NCI-H128 (cell line): ENCODE measurements around the gene FARP1.
"Not testable (repeated sequence)": the region's sequence is repeated elsewhere in the genome, so short reads cannot be mapped to it uniquely, and the experiment has no call there.

Source experiments
- DNase-seq: peaks from one replicate; lab custom pipeline; 2025; ENCODE audit not compliant: unreplicated experiment; lab: John Stamatoyannopoulos, UW

FARP1 gene

GRCh38 chr13:98224557-98224956, 81.7 kb downstream of the FARP1 start:
- no peak for DNase-seq

GRCh38 chr13:98225036-98225940, 82.4 kb downstream of the FARP1 start:
- no peak for DNase-seq

GRCh38 chr13:98226496-98226895, 83.6 kb downstream of the FARP1 start:
- no peak for DNase-seq

GRCh38 chr13:98228661-98229341, 85.9 kb downstream of the FARP1 start:
- DNase-seq: no peak

GRCh38 chr13:98230762-98231161, 87.9 kb downstream of the FARP1 start:
- not testable (repeated sequence) for DNase-seq

GRCh38 chr13:98232456-98232855, 89.6 kb downstream of the FARP1 start:
- DNase-seq: no peak

- no peak for DNase-seq
Observed at GRCh38 chr13:98233127-98233526, 90.2 kb downstream of the FARP1 start.

DNA sequence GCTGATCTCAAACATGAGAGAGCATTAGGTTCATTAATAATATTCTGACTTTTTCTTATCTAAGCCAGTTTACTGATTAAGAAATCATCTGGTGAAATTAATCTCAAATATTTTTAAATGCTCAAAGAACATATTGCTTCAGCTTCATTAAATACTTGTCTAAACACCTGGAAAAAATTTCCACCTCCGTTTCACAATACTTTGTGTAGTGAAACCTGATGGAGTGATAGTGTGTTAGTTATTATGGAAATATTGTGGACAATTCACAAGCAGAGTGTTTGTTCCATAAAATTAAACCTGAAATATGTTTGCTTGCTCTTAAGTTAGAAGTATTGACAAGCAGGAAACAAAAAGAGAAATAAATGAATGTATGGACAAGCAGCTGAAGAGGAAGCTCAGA, 91.5 kb downstream of the FARP1 start:
- DNase-seq: no peak

- no peak for DNase-seq
Observed at GRCh38 chr13:98236197-98236596, 93.3 kb downstream of the FARP1 start.

DNA sequence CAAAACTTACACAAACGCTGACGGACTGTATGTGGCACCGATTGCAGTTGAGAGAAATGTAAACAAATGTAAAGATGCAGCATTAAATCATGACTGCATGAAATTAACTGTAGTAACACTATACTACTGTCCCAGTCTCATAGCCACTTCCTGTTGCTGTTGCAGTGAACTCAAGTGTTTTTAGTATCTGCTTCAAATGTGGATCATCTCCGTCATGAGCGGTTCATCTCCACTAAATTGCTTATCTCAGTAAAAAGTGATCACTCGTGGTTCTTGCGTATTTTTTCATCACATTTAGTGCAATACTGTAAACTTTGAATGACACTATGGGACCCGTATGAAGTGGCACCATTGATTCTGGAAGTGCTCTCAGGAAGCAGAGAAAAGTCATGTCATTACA, 94.4 kb downstream of the FARP1 start:
- no peak for DNase-seq

DNA sequence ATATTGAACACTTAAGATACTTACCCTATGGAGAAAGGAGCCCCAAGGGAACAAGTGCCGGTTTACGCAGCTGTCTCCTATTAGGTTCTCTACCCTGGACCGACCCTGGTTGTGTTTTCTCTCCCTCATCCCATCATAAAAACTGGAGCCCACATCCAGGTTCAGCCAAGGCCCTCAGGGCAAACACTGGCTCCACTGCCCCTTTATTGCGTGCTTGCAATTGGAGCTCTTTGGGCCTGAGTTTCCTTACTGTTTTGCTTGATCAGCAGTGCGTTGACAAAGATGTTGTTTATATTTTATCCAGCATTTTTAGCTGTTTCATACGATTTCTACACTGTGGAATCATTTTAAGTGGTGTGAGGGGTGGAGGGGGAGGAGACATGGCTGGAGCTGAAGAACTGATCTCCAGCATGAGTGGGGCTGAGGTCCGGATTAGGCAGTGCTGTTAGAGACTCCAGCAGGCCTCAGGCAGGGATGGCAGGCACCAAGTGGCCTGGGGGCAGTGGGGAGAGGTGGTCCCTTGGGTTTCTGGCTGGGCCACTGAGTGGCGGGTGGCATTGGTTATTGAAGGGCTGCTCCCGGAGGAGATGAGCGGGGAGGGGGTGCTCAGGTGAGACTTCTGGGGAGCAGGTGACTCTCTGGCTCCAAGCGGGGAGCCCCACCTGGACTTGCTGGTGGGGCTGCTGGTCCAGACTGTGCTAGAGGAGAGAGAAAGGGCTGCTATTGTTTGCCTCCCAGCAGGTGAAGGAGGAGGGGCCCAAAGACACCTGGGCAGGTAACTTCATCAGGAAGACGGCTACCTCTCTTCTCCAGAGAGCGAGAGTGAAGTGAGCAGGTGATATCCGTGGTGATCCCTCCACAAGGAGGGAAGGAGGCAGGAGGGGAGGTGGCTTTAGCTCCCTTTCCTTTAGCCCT, 96.5 kb downstream of the FARP1 start:
- DNase-seq: no peak

- no peak for DNase-seq
Observed at GRCh38 chr13:98240135-98240534, 97.2 kb downstream of the FARP1 start.

GRCh38 chr13:98240974-98241373, 98.1 kb downstream of the FARP1 start:
- no peak for DNase-seq

DNA sequence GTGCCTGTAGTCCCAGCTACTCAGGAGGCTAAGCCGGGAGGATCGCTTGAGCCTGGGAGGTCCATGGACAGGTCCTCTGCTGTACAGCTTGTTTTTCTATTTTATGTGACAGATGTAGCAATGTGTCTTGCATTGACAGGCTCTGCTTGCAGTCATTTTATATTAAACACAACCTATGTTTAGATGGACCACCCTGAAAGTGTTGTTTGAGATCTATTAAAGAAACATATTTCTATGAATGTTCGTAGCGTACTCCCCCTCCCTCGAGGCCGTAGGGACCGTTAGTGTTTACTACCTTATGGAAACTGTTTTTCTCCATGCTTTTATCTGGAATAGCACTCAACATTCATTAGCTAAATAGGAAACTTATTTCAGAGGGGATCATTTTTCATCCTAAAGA, 99.1 kb downstream of the FARP1 start:
- no peak for DNase-seq

GRCh38 chr13:98242403-98242802, 99.5 kb downstream of the FARP1 start:
- no peak for DNase-seq

- DNase-seq: no peak
Observed at GRCh38 chr13:98243929-98244272, 101.0 kb downstream of the FARP1 start.

DNA sequence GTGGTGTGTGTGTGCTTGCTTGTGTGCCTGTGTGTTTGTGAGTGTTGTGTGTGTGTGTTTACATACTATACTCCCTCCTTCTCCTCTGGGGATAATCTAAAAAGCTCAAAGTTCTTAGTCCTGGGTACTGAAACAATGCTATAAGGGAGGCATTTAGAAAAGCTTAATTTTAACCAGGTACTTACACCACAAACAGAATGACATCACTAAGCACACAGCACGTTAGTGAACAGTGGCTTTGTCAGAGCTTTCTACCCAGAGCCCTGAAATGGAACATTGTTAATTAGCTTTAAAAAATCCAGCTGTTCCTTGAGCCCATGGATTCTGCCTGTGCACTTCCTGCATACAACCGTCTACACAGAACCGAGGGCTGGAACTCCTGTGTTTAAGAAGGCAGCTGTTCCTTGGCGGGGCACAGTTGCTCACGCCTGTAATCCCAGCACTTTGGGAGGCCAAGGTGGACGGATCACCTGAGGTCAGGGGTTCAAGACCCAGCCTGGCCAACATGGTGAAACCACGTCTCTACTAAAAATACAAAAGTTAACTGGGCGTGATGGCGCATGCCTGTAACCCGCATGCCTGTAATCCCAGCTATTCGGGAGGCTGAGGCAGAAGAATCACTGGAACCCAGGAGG, 103.8 kb downstream of the FARP1 start:
- DNase-seq: no peak

GRCh38 chr13:98251708-98252107, 108.8 kb downstream of the FARP1 start:
- DNase-seq: no peak

DNA sequence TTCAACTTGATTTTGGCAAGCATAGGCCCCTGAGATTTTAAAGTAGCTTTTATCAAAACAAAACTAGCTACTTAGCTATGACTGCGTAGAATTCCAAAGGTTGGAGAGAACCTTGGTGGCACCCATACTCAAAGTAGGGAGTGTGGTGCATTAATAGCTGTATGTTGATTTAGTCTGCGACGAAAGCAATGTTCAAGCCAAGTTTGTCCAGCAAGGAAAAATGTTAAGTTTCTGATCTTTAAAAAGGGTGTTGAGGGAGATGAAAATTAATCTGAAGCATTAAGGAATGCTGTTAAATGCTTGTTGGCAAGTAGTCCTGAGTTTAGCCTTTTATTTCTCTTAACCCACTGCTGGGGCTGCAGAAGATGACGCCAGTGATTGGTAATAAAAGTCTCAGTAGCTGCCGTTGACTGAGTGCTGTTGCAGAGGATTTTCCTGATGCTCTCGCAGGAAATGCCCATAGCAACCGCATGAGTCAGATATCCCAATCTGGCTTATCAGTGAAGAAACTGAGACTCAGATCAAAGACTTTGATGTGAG, 110.1 kb downstream of the FARP1 start:
- DNase-seq: no peak

- no peak for DNase-seq
Observed at GRCh38 chr13:98253526-98253925, 110.6 kb downstream of the FARP1 start.

GRCh38 chr13:98254513-98254912, 111.6 kb downstream of the FARP1 start:
- DNase-seq: no peak
